ENCODE results near the gene ADH7. TPM values are rescaled to one million over a fixed set of nuclear protein-coding genes. Genes with fewer than 3 reads are reported as not detected.

The ADH7 gene
- total and polyA plus RNA-seq, 2 of the 13 experiments (the other 11 are each of a cell fraction or from before 2014, with no cell fraction given) = not detected

- ATAC-seq (no peak), DNase-seq (ENCODE audit: low spot score) (no peak), FAIRE-seq (no peak)
- Histone ChIP-seq H3K79me2 (ENCODE audit: insufficient read depth, low read length) (no peaks in the 10 kb centered on the region), H3K9me3 (ENCODE audit: low read length) (peaks cover 13% of the 10 kb centered on the region), H4K20me1 (ENCODE audit: insufficient read depth, low read length) (no peaks in the 10 kb centered on the region), H3K4me1 (ENCODE audit: insufficient read depth, low read length) (no peaks in the 10 kb centered on the region), H3K36me3 (replicated peaks in 1 of 2; ENCODE audit: control insufficient read depth in 1 of 2, insufficient read depth in 2 of 2, low read length in 2 of 2) (no peaks in the 10 kb centered on the region), H3K4me3 (replicated peaks in 1 of 3; ENCODE audit: insufficient read depth in 1 of 3, low read depth in 2 of 3, low read length in 3 of 3) (no peak overlapping the region), H3K9ac (ENCODE audit: insufficient read depth, low read depth, low read length) (no peak overlapping the region), H3K27me3 (ENCODE audit: control insufficient read depth in 1 of 2, insufficient read depth in 2 of 2, low read length in 2 of 2) (no peaks in the 10 kb centered on the region), H2AFZ (ENCODE audit: low read length) (no peak overlapping the region), H3K4me2 (ENCODE audit: low read depth, low read length) (no peak overlapping the region), H3K27ac (ENCODE audit: extremely low read length, insufficient read depth, low read length) (no peak overlapping the region)
- TF ChIP-seq SMARCC2 (IDR thresholded peaks at IDR 0.05) (no peak), ZBTB42 (CRISPR knock-in tag; IDR thresholded peaks at IDR 0.05) (no peak), ISL2 (CRISPR knock-in tag; IDR thresholded peaks at IDR 0.05) (no peak), ZNF749 (CRISPR knock-in tag; IDR thresholded peaks at IDR 0.05; ENCODE audit: borderline replicate concordance) (no peak), ZNF543 (CRISPR knock-in tag; IDR thresholded peaks at IDR 0.05) (no peak), HNF1B (CRISPR knock-in tag; IDR thresholded peaks at IDR 0.05) (no peak), ZNF740 (CRISPR knock-in tag; IDR thresholded peaks at IDR 0.05) (no peak), SAP130 (CRISPR knock-in tag; IDR thresholded peaks at IDR 0.05; ENCODE audit: low read depth) (no peak), SMC3 (IDR thresholded peaks at IDR 0.05; ENCODE audit: low read length) (no peak)
- ChIA-PET POLR2A (no interaction called here), CTCF (ENCODE audit: low intra/inter-chr PET ratio, low total read pairs) (no interaction called here)
- intact Hi-C loops (cut with micrococcal nuclease; ENCODE audit: unreplicated experiment) = no loop called here
- in situ Hi-C loops (cut with HindIII; ENCODE audit: extremely low pct_ligation_motif_present, low pct_unique_long_range_greater_than_20kb) = no loop called here
- BruUV-seq (replicated peaks) = no TSS peak
Measured at GRCh38 chr4:99389606-99390005, 45.5 kb downstream of the ADH7 start.

Data from HepG2 (cell line).